Thyroid gland (tissue), 4 donors: ENCODE measurements around the gene AHSG. TPM values are rescaled to one million over a fixed set of nuclear protein-coding genes. Genes with fewer than 3 reads are reported as not detected.

ENCODE experiments used
- DNase-seq, 2 donors: peaks; one replicate each; pipeline ENCODE4 v3.0.0-alpha.2; 2019
- H3K27ac ChIP-seq, 3 donors: fragments of 200-600 bp; sonication (generic); 1 replicate in 2 of 3; 2 replicates in 1 of 3; pipeline ENCODE4 v1.5.1; 2016 to 2019; ENCODE audit warnings: mild to moderate bottlenecking in 1 of 3, moderate library complexity in 1 of 3
- H3K27me3 ChIP-seq: fragments of 200-600 bp; sonication (generic); one replicate; pipeline ENCODE4 v1.5.1; 2019
- H3K36me3 ChIP-seq, 2 donors: fragments of 200-600 bp; sonication (generic); one replicate each; pipeline ENCODE4 v1.5.1; 2016 to 2019
- H3K4me1 ChIP-seq, 2 donors: fragments of 200-600 bp; sonication (generic); one replicate each; pipeline ENCODE4 v1.5.1; 2017 to 2019
- H3K4me3 ChIP-seq, 3 donors: fragments of 200-600 bp; sonication (generic); replicated peaks in 1 of 3; 1 replicate in 2 of 3; 2 replicates in 1 of 3; pipeline ENCODE4 v1.5.1; 2016; ENCODE audit warnings: mild to moderate bottlenecking in 1 of 3
- H3K9me3 ChIP-seq: fragments of 200-600 bp; sonication (generic); one replicate; pipeline ENCODE4 v1.5.1; 2017
- CTCF ChIP-seq, 6 experiments: fragments of 200-600 bp in 3 of 6; fragments of 450-650 bp in 3 of 6; sonication (generic) in 3 of 6; IDR thresholded peaks; one replicate each; pipeline ENCODE4 v1.5.1; 2016 to 2019; ENCODE audit warnings: antibody characterized with exemption in 6 of 6, mild to moderate bottlenecking in 2 of 6, inconsistent platforms in 1 of 6, moderate library complexity in 1 of 6
- POLR2A ChIP-seq, 2 donors: fragments of 450-650 bp; IDR thresholded peaks; one replicate each; pipeline ENCODE4 v1.6.1; 2017; ENCODE audit warnings: antibody characterized with exemption in 2 of 2, mild to moderate bottlenecking in 2 of 2, moderate library complexity in 1 of 2
- WGBS, 2 donors: methylation state at CpG; one replicate each; pipeline ENCODE4 v1.1.5; 2017; 5-methylcytosine and 5-hydroxymethylcytosine counted together
- intact Hi-C: fragments of 100-400 bp; cut with DNase I; formaldehyde crosslinking; loops from one replicate; pipeline ENCODE4 v1.15.1; 2023
- total RNA-seq, 4 donors: library from RNA; depleted of rRNA; stranded (reverse); fragments of >200 nt; gene quantifications; one replicate each; pipeline ENCODE4 v1.2.3, GENCODE V29; 2016

Gene AHSG
- total RNA-seq, 4 donors from 2014 or later, result not detected

- intact Hi-C loops, result no loop called here
- DNase-seq, result no peak
- TF ChIP-seq CTCF (IDR thresholded peaks at IDR 0.05), result no peak
- no peak for TF ChIP-seq POLR2A (IDR thresholded peaks at IDR 0.05)
- no peaks in the 10 kb centered on the region for H3K27me3 ChIP-seq
- H3K4me3 ChIP-seq, result no peak overlapping the region
- no peak overlapping the region for H3K27ac ChIP-seq
- H3K9me3 ChIP-seq, result no peaks in the 10 kb centered on the region
- 88 to 90% methylated on average over 5 of the region's 5 CpGs for WGBS, 2 donors
- no peaks in the 10 kb centered on the region for H3K4me1 ChIP-seq
- no peaks in the 10 kb centered on the region for H3K36me3 ChIP-seq
Measured at GRCh38 chr3:186605561-186606545, 7.0 kb upstream of the AHSG start.

- TF ChIP-seq POLR2A (IDR thresholded peaks at IDR 0.05), result no peak
- no peak for TF ChIP-seq CTCF (IDR thresholded peaks at IDR 0.05)
- Histone ChIP-seq H3K27ac (no peak overlapping the region), H3K9me3 (no peaks in the 10 kb centered on the region), H3K4me3 (no peak overlapping the region), H3K27me3 (no peaks in the 10 kb centered on the region), H3K4me1 (no peaks in the 10 kb centered on the region), H3K36me3 (no peaks in the 10 kb centered on the region)
- intact Hi-C loops, result no loop called here
- WGBS, 2 donors, result 76 to 95% methylated on average over 2 of the region's 2 CpGs
- DNase-seq, result no peak
Measured at GRCh38 chr3:186608624-186609215, 4.1 kb upstream of the AHSG start.

GRCh38 chr3:186609247-186609868 lies 3.5 kb upstream of the AHSG start:
- DNase-seq, result no peak
- Histone ChIP-seq H3K27ac (no peak overlapping the region), H3K9me3 (no peaks in the 10 kb centered on the region), H3K36me3 (no peaks in the 10 kb centered on the region), H3K4me1 (no peaks in the 10 kb centered on the region), H3K4me3 (no peak overlapping the region), H3K27me3 (no peaks in the 10 kb centered on the region)
- intact Hi-C loops, result no loop called here
- TF ChIP-seq CTCF (IDR thresholded peaks at IDR 0.05) (peak in 1 of 6 experiments; percentile 5), POLR2A (IDR thresholded peaks at IDR 0.05) (no peak)
- WGBS, 2 donors, result 90 to 93% methylated on average over 8 of the region's 8 CpGs

- peaks cover 0 to 5% of the 10 kb centered on the region in 2 donors for H3K4me1 ChIP-seq
- H3K27ac ChIP-seq, result no peak overlapping the region
- no peaks in the 10 kb centered on the region for H3K36me3 ChIP-seq
- DNase-seq, result no peak
- intact Hi-C loops, result loop anchor here (10.0 kb wide), 1 partner anchor 143 kb away; no protein-coding TSS in a partner anchor
- TF ChIP-seq POLR2A (IDR thresholded peaks at IDR 0.05), result no peak
- 43 to 58% methylated on average over 5 of the region's 5 CpGs for WGBS, 2 donors
- H3K4me3 ChIP-seq, result no peak overlapping the region
- no peaks in the 10 kb centered on the region for H3K9me3 ChIP-seq
- no peaks in the 10 kb centered on the region for H3K27me3 ChIP-seq
Measured at GRCh38 chr3:186612065-186612464, 795 bp upstream of the AHSG start.

- DNase-seq, result no peak
- Histone ChIP-seq H3K27me3 (no peaks in the 10 kb centered on the region), H3K9me3 (no peaks in the 10 kb centered on the region), H3K36me3 (no peaks in the 10 kb centered on the region), H3K4me1 (peaks cover 3 to 9% of the 10 kb centered on the region in 2 donors), H3K4me3 (no peak overlapping the region), H3K27ac (no peak overlapping the region)
- TF ChIP-seq CTCF (IDR thresholded peaks at IDR 0.05), result no peak
- no peak for TF ChIP-seq POLR2A (IDR thresholded peaks at IDR 0.05)
- WGBS, 2 donors, result 43 to 44% methylated on average over 4 of the region's 4 CpGs
- intact Hi-C loops, result loop anchor here (10.0 kb wide), 1 partner anchor 141 kb away; no protein-coding TSS in a partner anchor
Measured at GRCh38 chr3:186613637-186614265, 891 bp downstream of the AHSG start.
